HUES64 (cell line): ENCODE data around the gene DIPK1A.

Source experiments
- H3K27ac ChIP-seq: 2 replicates; pipeline ENCODE4 v1.7.0; 2013; ENCODE audit warnings: low read depth, low read length, inconsistent platforms
- H3K27me3 ChIP-seq: 2 replicates; pipeline ENCODE4 v1.6.1; 2013; ENCODE audit warnings: mild to moderate bottlenecking, low read length; ENCODE audit not compliant: insufficient read depth
- H3K36me3 ChIP-seq: 2 replicates; pipeline ENCODE4 v1.6.1; 2013; ENCODE audit warnings: mild to moderate bottlenecking, low read length; ENCODE audit not compliant: insufficient read depth
- H3K4me1 ChIP-seq: 2 replicates; pipeline ENCODE4 v1.6.1; 2013; ENCODE audit warnings: mild to moderate bottlenecking, low read length, moderate library complexity; ENCODE audit not compliant: insufficient read depth
- H3K4me3 ChIP-seq: 2 replicates; pipeline ENCODE4 v1.5.1; 2013; ENCODE audit warnings: mild to moderate bottlenecking, low read length, moderate library complexity
- H3K9ac ChIP-seq: 2 replicates; pipeline ENCODE4 v1.6.1; 2013; ENCODE audit warnings: mild to moderate bottlenecking, low read depth, low read length
- H3K9me3 ChIP-seq: 2 replicates; pipeline ENCODE4 v1.6.1; 2013; ENCODE audit warnings: low read depth, low read length; ENCODE audit not compliant: insufficient read depth
- WGBS: fragments of 150-250, 120-280 bp; methylation state at CpG from one replicate; pipeline ENCODE4 v1.1.7; 2013; ENCODE audit warnings: missing lambda C conversion rate; 5-methylcytosine and 5-hydroxymethylcytosine counted together

The DIPK1A gene

GRCh38 chr1:92833840-92834239 is 127.4 kb downstream of the DIPK1A start:
- no peaks in the 10 kb centered on the region for H3K9me3 ChIP-seq
- H3K27me3 ChIP-seq = no peaks in the 10 kb centered on the region
- H3K9ac ChIP-seq = peak overlapping the region; percentile 99
- H3K27ac ChIP-seq = peak overlapping the region; percentile 29; the same call in 1 of the 2 replicates
- H3K36me3 ChIP-seq = peaks cover 62% of the 10 kb centered on the region
- no peaks in the 10 kb centered on the region; the same call in 1 of the 2 replicates for H3K4me1 ChIP-seq
- 77% methylated on average over 5 of the region's 5 CpGs for WGBS
- peak overlapping the region; percentile 93 for H3K4me3 ChIP-seq

GRCh38 chr1:92832537-92833114 is 128.6 kb downstream of the DIPK1A start:
- WGBS = 1% methylated on average over 18 of the region's 19 CpGs
- Histone ChIP-seq H3K4me3 (peak overlapping the region; percentile 93), H3K27ac (peak overlapping the region; percentile 89), H3K4me1 (no peaks in the 10 kb centered on the region; the same call in 1 of the 2 replicates), H3K27me3 (no peaks in the 10 kb centered on the region), H3K9ac (peak overlapping the region; percentile 99), H3K9me3 (no peaks in the 10 kb centered on the region), H3K36me3 (peaks cover 50% of the 10 kb centered on the region)

GRCh38 chr1:92831762-92832536 is 129.3 kb downstream of the DIPK1A start, which contains the start of gene RPL5:
Gene RPL5, plus strand, starts transcription at chr1:92832040. Its CDS starts 75 bp downstream, at chr1:92832115.
- Histone ChIP-seq H3K4me1 (no peaks in the 10 kb centered on the region; the same call in 1 of the 2 replicates), H3K9ac (peak within 1 kb of the TSS; percentile 99), H3K36me3 (peaks cover 43% of the 10 kb centered on the region), H3K4me3 (peak within 1 kb of the TSS; percentile 93), H3K27ac (peak within 1 kb of the TSS; percentile 89), H3K9me3 (no peaks in the 10 kb centered on the region), H3K27me3 (no peaks in the 10 kb centered on the region)
- 1% methylated on average over 57 of the region's 57 CpGs for WGBS

- Histone ChIP-seq H3K9ac (no peak overlapping the region), H3K27ac (no peak overlapping the region), H3K36me3 (peaks cover 37% of the 10 kb centered on the region), H3K27me3 (no peaks in the 10 kb centered on the region), H3K9me3 (no peaks in the 10 kb centered on the region), H3K4me1 (no peaks in the 10 kb centered on the region; the same call in 1 of the 2 replicates), H3K4me3 (peak overlapping the region; percentile 93)
- WGBS = 67% methylated on average over 4 of the region's 4 CpGs
Observed at GRCh38 chr1:92831368-92831761, 129.9 kb downstream of the DIPK1A start.

- H3K9ac ChIP-seq = no peak overlapping the region
- no peak overlapping the region for H3K27ac ChIP-seq
- H3K9me3 ChIP-seq = no peaks in the 10 kb centered on the region
- no peaks in the 10 kb centered on the region; the same call in 1 of the 2 replicates for H3K4me1 ChIP-seq
- H3K4me3 ChIP-seq = no peak overlapping the region
- WGBS = 93% methylated on average over 5 of the region's 6 CpGs
- H3K36me3 ChIP-seq = no peaks in the 10 kb centered on the region
- no peaks in the 10 kb centered on the region for H3K27me3 ChIP-seq
Observed at GRCh38 chr1:92826792-92827191, 134.5 kb downstream of the DIPK1A start.

- 93% methylated on average over 2 of the region's 3 CpGs for WGBS
- Histone ChIP-seq H3K27ac (no peak overlapping the region), H3K4me1 (no peaks in the 10 kb centered on the region)
Observed at GRCh38 chr1:92822879-92823278, 138.4 kb downstream of the DIPK1A start.

GRCh38 chr1:92820551-92820950 is 140.7 kb downstream of the DIPK1A start:
- no peak overlapping the region for H3K27ac ChIP-seq
- no peaks in the 10 kb centered on the region for H3K27me3 ChIP-seq
- H3K9me3 ChIP-seq = no peaks in the 10 kb centered on the region
- H3K9ac ChIP-seq = no peak overlapping the region
- 90% methylated on average over 3 of the region's 3 CpGs for WGBS
- H3K36me3 ChIP-seq = no peaks in the 10 kb centered on the region
- no peak overlapping the region for H3K4me3 ChIP-seq
- no peaks in the 10 kb centered on the region for H3K4me1 ChIP-seq

More at GRCh38 chr1:92822879-92823278, 138.4 kb downstream of the DIPK1A start:
- Histone ChIP-seq H3K9ac (no peak overlapping the region), H3K36me3 (no peaks in the 10 kb centered on the region), H3K9me3 (no peaks in the 10 kb centered on the region), H3K27me3 (no peaks in the 10 kb centered on the region), H3K4me3 (no peak overlapping the region)

GRCh38 chr1:92820024-92820423 is 141.2 kb downstream of the DIPK1A start:
- WGBS = 79% methylated on average over 3 of the region's 3 CpGs
- no peaks in the 10 kb centered on the region for H3K27me3 ChIP-seq
- no peak overlapping the region for H3K4me3 ChIP-seq
- H3K9me3 ChIP-seq = no peaks in the 10 kb centered on the region
- H3K4me1 ChIP-seq = no peaks in the 10 kb centered on the region
- no peak overlapping the region for H3K27ac ChIP-seq
- H3K36me3 ChIP-seq = no peaks in the 10 kb centered on the region
- H3K9ac ChIP-seq = no peak overlapping the region

GRCh38 chr1:92817986-92818764 is 143.1 kb downstream of the DIPK1A start:
- H3K27ac ChIP-seq = no peak overlapping the region
- no peak overlapping the region for H3K9ac ChIP-seq
- WGBS = 95% methylated on average over 3 of the region's 3 CpGs
- no peaks in the 10 kb centered on the region for H3K9me3 ChIP-seq
- no peaks in the 10 kb centered on the region for H3K36me3 ChIP-seq
- no peaks in the 10 kb centered on the region for H3K27me3 ChIP-seq
- no peaks in the 10 kb centered on the region for H3K4me1 ChIP-seq
- no peak overlapping the region for H3K4me3 ChIP-seq

- Histone ChIP-seq H3K9ac (no peak overlapping the region), H3K9me3 (no peaks in the 10 kb centered on the region), H3K4me1 (no peaks in the 10 kb centered on the region), H3K4me3 (no peak overlapping the region), H3K27me3 (no peaks in the 10 kb centered on the region), H3K36me3 (no peaks in the 10 kb centered on the region), H3K27ac (no peak overlapping the region)
- WGBS = 83% methylated on average over 1 of the region's 1 CpG
Observed at GRCh38 chr1:92817137-92817697, 144.0 kb downstream of the DIPK1A start.
